KOPT-K1 (cell line): ENCODE results near the gene TNFRSF8.

ENCODE experiments used
- H3K27ac ChIP-seq: fragments of 200-600 bp; sonication (generic); 2 replicates; pipeline ENCODE4 v1.5.1; 2016; ENCODE audit warnings: antibody characterized with exemption, mild to moderate bottlenecking, low read depth, low read length; ENCODE audit not compliant: poor library complexity, severe bottlenecking
- H3K36me3 ChIP-seq: fragments of 200-600 bp; sonication (generic); 2 replicates; pipeline ENCODE4 v1.5.1; 2017; ENCODE audit warnings: antibody characterized with exemption, mild to moderate bottlenecking, low read length, moderate library complexity; ENCODE audit not compliant: insufficient read depth
- H3K9me3 ChIP-seq: fragments of 200-600 bp; sonication (generic); 2 replicates; pipeline ENCODE4 v1.5.1; 2017; ENCODE audit warnings: antibody characterized with exemption, low read length, mild to moderate bottlenecking; ENCODE audit not compliant: insufficient read depth, poor library complexity, severe bottlenecking

The TNFRSF8 gene

DNA sequence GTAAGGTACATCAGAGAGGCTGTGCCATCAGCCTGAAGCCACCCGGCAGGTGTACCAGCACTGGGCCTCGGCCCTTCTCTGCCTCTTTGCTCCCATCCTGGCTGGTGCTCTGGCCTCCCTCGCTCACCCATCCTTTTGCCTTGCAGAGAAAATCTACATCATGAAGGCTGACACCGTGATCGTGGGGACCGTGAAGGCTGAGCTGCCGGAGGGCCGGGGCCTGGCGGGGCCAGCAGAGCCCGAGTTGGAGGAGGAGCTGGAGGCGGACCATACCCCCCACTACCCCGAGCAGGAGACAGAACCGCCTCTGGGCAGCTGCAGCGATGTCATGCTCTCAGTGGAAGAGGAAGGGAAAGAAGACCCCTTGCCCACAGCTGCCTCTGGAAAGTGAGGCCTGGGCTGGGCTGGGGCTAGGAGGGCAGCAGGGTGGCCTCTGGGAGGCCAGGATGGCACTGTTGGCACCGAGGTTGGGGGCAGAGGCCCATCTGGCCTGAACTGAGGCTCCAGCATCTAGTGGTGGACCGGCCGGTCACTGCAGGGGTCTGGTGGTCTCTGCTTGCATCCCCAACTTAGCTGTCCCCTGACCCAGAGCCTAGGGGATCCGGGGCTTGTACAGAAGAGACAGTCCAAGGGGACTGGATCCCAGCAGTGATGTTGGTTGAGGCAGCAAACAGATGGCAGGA, 79.2 kb downstream of the TNFRSF8 start:
- Histone ChIP-seq H3K27ac (no peak overlapping the region), H3K9me3 (no peaks in the 10 kb centered on the region), H3K36me3 (peaks cover 6% of the 10 kb centered on the region; the same call in 1 of the 2 replicates)

DNA sequence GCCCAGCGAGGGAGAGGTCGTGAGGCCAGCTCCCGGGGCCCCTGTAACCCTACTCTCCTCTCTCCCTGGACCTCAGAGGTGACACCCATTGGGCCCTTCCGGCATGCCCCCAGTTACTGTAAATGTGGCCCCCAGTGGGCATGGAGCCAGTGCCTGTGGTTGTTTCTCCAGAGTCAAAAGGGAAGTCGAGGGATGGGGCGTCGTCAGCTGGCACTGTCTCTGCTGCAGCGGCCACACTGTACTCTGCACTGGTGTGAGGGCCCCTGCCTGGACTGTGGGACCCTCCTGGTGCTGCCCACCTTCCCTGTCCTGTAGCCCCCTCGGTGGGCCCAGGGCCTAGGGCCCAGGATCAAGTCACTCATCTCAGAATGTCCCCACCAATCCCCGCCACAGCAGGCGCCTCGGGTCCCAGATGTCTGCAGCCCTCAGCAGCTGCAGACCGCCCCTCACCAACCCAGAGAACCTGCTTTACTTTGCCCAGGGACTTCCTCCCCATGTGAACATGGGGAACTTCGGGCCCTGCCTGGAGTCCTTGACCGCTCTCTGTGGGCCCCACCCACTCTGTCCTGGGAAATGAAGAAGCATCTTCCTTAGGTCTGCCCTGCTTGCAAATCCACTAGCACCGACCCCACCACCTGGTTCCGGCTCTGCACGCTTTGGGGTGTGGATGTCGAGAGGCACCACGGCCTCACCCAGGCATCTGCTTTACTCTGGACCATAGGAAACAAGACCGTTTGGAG, 80.0 kb downstream of the TNFRSF8 start:
- no peaks in the 10 kb centered on the region for H3K9me3 ChIP-seq
- peaks cover 6% of the 10 kb centered on the region; the same call in 1 of the 2 replicates for H3K36me3 ChIP-seq
- H3K27ac ChIP-seq, result no peak overlapping the region

DNA sequence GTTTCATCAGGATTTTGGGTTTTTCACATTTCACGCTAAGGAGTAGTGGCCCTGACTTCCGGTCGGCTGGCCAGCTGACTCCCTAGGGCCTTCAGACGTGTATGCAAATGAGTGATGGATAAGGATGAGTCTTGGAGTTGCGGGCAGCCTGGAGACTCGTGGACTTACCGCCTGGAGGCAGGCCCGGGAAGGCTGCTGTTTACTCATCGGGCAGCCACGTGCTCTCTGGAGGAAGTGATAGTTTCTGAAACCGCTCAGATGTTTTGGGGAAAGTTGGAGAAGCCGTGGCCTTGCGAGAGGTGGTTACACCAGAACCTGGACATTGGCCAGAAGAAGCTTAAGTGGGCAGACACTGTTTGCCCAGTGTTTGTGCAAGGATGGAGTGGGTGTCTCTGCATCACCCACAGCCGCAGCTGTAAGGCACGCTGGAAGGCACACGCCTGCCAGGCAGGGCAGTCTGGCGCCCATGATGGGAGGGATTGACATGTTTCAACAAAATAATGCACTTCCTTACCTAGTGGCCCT, 80.6 kb downstream of the TNFRSF8 start:
- Histone ChIP-seq H3K27ac (no peak overlapping the region), H3K36me3 (peaks cover 6% of the 10 kb centered on the region; the same call in 1 of the 2 replicates), H3K9me3 (no peaks in the 10 kb centered on the region)

DNA sequence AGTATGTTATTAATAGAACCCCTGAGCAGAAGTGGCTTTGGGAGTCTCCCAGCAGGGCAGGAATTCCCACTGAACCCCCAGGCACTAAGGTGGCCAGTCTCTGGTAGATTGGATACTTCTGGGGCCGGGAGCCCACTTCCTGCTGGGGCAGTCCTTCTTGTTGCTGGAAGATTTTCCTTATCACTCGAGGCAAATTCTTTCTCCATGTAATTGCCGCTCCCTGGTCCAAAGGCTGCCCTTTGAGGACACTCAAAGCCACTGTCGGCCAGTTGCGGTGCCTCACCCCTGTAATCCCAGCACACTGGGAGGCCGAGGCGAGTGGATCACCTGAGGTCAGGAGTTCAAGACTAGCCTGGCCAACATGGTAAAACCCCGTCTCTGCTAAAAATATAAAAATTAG, 81.1 kb downstream of the TNFRSF8 start:
- Histone ChIP-seq H3K27ac (no peak overlapping the region), H3K9me3 (no peaks in the 10 kb centered on the region), H3K36me3 (peaks cover 6% of the 10 kb centered on the region; the same call in 1 of the 2 replicates)

DNA sequence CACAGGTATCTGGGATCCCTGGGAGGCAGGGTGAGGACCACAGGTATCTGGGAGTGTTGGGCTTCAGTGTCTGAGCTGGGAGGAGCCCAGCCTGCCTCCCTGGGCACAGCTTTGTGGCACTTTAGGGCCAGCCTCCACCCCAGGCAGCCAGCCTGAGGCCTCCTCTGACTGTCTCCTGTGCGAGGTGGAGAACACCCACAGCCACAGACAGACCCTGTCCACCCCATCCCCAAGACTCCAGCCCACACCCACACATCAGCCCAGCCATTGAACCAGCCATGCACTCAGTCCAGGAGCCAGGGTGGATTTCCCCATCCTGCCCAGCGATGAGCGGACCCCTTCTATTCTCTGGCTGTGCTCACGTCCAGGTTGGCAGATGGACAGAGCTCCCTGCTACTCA, 81.9 kb downstream of the TNFRSF8 start:
- H3K36me3 ChIP-seq, result peaks cover 6% of the 10 kb centered on the region; the same call in 1 of the 2 replicates
- no peak overlapping the region for H3K27ac ChIP-seq
- H3K9me3 ChIP-seq, result no peaks in the 10 kb centered on the region

DNA sequence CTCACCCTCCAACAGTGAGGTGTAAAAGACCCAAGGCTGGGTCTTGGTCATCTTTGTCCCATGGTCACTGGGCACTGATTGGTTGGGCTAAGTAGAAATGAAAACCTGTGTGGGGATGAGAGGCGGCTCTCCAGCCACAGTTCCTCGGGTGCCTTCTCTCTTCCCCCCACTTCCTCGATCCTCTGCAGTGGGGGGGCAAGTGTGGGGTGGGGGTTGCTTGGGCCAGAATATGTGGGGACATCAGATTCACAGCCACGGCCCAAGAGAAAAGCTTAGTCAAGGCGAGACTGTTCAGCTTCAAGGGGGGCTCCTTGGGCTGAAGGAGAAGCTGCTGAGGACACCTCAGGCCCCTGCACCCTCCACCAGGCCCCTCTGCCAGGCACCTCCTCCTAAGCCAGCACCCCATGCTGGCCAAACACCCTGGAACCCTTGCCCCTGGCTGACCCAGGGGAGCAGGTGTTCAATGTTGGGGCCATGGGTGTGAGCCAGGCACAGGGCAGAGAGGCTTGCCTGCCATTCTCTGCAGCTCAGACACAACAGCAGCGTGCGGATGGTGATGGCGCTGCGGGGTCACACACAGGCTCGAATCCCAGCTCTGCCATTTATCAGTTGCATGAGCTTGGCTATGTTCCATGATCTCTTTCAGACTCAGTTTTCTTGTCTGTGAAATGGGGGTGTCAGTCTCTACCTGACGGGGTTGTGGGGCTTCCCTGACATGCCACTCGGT, 82.7 kb downstream of the TNFRSF8 start:
- Histone ChIP-seq H3K27ac (no peak overlapping the region), H3K36me3 (peaks cover 6% of the 10 kb centered on the region; the same call in 1 of the 2 replicates), H3K9me3 (no peaks in the 10 kb centered on the region)

DNA sequence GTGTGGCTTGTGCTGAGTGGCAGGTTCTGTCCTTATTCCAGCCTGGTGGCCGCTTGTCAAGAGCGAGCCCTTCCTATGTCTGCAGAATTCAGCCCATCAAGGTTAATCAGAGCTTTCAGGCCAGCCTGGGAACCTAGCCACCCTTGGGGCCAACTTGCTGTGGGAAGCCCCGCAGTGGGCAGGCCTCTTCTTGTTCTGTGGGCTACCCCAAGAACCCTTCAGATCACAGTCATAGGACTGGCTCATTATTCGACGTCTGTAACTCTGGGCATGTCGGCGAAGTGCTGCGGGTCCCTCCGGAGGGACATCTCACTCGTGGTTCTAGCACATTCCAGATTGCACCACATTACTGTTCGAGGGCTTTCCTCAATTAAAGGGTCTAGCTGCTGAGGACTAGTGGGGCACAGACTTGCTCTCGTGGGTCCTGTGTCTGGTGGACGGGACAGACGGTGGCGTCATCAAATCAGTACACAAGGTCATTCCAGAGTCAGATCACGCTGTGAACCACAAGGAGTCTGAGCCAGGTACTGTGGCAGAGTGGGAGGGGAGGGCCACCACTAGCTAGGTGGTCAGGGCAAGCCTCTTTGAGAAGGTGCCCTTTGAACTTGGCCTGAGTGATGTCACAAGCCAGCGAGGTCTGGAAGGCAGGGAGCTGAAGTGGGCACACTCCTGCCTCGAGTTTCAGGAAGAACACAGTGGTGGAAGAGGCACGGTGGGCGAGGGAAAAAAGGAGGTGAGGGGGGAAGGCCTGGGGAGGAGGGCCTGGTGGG, 83.4 kb downstream of the TNFRSF8 start:
- Histone ChIP-seq H3K9me3 (no peaks in the 10 kb centered on the region), H3K36me3 (peaks cover 6% of the 10 kb centered on the region; the same call in 1 of the 2 replicates), H3K27ac (peak overlapping the region; percentile 29)

DNA sequence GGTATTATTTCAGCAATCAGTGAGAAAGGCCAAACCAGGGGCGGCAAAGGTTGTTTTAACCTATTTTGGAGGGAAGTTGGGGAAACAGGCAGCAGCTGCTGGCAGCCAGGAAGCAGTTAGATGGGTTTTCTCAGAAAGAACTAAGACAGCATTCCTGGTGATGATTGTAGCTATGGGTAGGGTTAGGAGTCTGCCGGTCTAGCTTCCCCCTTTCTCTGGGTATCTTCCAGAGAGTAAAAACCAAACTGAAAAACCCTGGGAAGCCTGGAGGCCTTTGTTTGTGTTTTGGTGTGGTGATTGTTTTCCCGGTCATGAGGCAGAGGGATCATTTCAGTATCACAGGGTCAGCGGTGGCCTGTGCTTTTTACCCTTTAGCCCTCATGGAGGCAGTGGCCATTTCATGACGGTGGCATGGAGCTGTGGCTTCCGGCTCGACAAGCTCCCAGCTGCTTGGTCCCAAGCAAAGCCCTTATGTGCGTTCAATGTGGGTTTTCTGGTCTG, 84.1 kb downstream of the TNFRSF8 start:
- Histone ChIP-seq H3K36me3 (peaks cover 4% of the 10 kb centered on the region; the same call in 1 of the 2 replicates), H3K27ac (peak overlapping the region; percentile 29), H3K9me3 (no peaks in the 10 kb centered on the region)

DNA sequence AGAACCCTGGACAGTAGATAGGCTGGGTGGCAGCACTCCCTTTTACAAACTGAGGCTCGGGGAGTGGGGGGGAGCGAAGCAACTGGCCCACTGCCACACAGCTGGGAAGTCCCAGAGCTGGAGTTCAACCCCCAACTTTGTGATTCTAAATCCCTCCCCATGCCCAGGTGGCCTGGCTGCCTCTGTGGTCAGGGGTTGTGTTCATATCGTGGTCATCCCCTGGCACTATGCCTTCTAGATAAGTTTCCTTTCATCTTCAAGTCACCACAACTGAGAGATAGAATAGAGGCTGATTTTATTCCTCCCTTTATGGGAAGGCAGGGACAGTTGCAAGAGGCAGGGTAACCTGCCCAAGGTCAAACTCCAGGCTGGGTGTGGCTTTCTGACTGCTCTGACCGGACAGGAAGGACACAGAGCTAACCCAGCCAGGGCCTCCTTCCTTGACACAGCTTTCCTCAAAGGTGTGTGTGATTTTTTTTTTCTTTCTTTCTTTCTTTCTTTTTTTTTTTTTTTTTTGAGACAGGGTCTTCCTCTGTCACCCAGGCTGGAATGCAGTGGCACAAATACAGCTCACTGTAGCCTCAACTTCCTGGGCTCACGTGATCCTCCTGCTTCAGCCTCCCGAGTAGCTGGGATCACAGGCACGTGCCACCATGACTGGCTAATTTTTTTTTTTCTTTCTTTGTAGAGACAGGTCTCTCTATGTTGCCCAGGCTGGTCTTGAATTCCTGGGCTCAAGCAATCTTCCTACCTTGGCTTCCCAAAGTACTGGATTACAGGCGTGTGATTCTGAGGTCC, 85.3 kb downstream of the TNFRSF8 start:
- Histone ChIP-seq H3K27ac (peak overlapping the region; percentile 17), H3K9me3 (no peaks in the 10 kb centered on the region), H3K36me3 (no peaks in the 10 kb centered on the region)

DNA sequence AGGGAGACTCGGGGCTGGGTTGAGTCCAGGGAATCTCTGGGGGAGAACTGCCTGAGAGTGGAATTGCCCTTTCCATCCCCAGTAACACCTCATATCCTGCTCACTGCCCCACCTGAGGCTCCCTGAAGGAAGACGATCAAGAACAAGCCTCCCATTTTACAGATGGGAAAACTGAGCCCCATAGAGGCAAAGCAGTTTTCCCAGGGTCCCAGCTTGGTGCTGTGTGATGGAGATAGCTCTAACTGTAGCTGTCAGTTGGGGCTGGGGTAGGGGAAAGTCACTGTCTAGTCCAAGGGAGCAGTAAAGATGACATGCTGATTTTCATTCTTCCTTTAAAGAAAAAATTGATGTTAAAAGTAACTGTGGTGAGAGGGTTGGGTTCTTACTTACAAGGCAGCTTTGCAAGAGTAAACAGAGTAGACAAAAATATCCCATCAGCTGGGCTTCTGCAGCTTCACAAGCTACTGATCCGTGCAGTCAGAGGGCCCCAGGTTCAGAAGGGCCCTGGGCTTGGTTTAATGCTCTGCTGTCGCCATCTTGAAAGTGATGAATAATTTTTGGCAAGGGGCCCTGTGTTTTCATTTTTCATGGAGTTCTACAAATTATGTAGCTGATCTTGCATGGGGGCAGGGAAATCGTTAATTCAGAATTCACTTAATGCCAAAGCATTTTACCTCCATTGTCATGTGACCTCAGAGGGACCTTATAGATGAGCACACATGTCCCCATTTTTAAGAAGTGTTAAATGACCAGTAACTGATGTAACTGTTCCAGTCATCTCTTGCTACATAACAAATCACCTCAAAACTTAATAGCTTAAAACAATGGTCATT, 86.1 kb downstream of the TNFRSF8 start:
- no peaks in the 10 kb centered on the region for H3K36me3 ChIP-seq
- H3K9me3 ChIP-seq, result no peaks in the 10 kb centered on the region
- H3K27ac ChIP-seq, result no peak overlapping the region

DNA sequence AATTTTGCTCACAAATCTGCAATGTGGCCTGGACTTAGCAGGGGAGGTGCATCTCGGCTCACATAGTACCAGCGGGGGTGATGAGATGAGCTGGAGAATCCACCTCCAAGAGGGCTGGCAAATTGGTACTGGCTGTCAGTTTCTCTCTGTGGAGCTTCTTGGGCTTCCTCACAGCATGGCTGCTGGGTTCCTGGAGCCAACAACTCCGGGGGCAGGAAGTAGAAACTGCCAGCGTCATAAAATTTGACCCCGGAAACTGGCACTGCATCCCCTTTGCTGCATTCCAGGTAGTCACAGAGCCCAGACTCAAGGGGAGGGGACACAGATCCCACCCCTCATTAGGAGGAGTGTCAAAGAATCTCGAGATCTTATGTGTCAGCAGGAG, 86.7 kb downstream of the TNFRSF8 start:
- Histone ChIP-seq H3K9me3 (no peaks in the 10 kb centered on the region), H3K36me3 (no peaks in the 10 kb centered on the region), H3K27ac (no peak overlapping the region)

DNA sequence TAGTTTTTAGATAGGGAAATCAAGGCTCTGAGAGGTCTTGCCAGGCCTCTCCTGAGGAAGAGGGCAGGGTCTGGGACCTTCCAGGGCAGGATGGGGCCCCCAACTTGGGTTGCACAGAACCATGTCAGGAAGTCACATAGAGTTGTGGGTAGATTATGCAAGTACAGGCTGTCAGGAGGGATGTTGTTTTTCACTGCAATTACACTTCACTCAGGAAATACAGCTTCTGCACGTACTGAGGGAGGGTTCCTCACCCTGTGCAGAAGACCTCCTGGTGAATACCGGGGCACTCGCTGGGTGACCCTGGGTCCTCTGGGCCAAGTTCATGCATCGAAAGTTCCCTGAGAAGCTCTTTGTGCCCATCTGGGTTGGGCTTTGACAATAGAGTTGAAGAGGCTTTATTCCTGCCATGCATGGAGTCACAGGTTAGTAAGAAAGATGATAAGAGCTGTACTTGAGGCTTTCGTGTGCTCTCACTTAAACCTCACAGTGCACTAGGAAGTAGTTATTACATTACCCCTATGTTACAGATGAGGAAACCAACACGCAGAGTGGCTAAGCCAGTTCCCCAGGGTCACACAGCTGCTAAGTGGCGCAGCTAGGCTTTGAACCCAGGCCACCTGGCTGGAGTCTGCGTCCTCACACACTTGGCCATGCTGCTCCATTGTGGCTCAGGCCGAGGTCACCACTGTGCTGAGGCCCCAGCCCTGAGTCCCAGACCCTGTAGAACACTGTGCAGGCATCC, 87.5 kb downstream of the TNFRSF8 start:
- Histone ChIP-seq H3K36me3 (no peaks in the 10 kb centered on the region), H3K27ac (peak overlapping the region; percentile 50), H3K9me3 (no peaks in the 10 kb centered on the region)
